ENCODE data around the gene CLIC3.
"Not testable (repeated sequence)": the region's sequence is repeated elsewhere in the genome, so short reads cannot be mapped to it uniquely, and the experiment has no call there.

CLIC3 gene, protein sequence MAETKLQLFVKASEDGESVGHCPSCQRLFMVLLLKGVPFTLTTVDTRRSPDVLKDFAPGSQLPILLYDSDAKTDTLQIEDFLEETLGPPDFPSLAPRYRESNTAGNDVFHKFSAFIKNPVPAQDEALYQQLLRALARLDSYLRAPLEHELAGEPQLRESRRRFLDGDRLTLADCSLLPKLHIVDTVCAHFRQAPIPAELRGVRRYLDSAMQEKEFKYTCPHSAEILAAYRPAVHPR

GRCh38 chr9:136996361-136997292 is at the start of gene CLIC3:
Gene CLIC3 (minus strand): TSS chr9:136996568. CDS start chr9:136996543, 25 bp downstream.
- DNase-seq = no peak

DNA sequence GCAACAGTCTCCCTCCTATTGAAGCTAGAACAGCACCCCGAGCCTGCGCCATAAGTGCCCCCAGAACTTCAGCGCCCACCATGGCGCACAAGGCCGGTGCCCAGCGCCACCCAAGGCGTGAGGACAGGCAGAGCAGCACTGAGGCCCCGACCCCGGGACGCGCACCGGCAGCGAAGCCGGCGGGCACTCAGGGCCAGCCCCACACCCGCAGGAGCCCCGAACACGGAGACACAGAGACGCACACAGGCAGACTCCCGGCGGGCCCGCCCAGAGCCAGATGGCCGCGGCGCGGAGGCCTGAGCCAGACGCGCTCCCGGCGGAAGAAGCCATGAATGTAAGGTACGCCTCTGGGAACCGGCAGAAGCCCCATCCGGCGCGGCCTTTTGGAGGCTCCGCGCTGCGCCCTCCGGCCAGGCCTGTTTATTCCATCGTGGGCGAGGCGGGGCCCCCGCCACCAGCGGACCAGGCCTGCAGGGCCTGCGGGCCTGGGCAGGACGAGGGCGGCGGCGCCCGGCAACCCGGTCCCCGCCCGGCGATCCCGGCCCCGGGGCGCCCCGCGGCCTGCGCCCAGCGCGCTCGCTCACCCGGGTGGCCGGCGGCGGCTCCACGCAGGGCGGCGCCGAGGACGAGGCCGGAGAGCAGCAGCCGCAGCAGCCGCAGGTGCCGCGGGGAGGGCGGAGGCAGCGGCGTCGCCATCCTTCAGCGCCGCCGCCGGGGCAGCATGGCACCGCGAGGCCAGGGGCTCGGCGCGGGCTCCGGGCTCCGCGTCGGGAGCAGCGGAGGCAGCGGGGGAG is 49.1 kb upstream of the CLIC3 start:
- no peak for DNase-seq

GRCh38 chr9:137044502-137045177 is 48.3 kb upstream of the CLIC3 start:
- no peak for DNase-seq

DNA sequence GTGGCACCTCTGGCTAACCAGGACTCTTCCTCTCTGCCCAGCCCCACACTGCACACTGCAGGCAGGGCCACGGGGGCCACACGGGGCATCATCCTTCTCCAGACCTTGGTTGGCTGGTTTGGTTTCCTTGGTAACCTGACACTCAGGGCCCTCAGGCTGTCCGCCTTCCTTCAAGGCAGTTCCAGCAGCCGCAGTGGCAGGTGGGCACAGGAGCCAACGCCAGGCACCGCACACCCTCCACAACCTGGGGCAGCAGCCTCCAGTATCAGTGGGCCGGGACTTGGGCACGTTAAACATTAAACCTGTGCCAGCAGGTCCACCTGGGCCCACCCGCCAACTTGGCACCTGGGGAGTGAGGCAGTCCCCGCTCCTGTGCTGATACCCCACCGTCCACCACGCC is 47.7 kb upstream of the CLIC3 start:
- DNase-seq = no peak

DNA sequence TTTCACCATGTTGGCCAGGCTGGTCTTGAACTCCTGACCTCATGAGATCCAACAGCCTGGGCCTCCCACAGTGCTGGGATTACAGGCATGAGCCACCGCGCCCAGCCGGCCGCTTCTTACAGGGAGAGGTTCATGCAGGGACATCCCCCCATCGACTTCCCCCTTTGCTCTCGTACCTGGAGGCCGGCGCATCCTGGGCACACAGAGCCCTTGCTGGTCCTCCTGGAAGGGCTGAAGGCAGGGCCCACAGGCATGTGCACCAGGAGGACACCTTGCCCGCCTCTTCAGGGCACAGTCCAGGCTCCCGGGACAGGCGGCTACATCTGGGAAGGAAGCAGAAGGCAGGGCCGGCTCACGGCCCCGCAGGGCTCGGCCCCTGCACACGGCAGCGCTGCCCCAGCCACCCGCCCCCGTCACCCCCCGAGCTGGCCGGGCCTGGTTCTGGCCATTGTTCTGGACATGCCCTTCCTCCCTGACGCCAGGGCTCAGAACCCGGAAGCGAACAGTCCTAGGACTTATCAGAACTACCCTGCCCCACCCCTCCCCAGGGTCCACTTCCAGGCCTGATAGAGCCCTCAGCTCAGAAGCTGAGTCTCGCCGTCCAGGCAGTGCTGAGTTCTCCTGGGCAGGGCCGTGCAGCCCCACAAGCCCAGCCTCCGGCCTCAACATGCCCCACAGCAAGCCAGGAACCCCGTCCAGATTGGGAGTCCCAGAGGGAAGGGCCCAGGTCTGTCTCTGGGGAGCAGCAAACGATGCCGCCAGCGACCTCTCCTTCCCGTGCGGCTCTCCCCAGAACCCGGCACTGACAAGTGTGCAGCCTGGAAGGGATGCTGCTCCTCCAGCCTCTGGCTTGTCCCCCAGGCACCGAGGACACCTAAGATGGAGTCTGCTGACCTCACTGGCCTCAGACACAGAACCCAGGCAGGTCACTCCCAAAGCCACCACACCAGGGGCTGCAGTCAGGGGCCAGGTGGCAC is 46.7 kb upstream of the CLIC3 start:
- DNase-seq = no peak

- no peak for DNase-seq
Measured at GRCh38 chr9:137041124-137041523, 44.8 kb upstream of the CLIC3 start.

DNA sequence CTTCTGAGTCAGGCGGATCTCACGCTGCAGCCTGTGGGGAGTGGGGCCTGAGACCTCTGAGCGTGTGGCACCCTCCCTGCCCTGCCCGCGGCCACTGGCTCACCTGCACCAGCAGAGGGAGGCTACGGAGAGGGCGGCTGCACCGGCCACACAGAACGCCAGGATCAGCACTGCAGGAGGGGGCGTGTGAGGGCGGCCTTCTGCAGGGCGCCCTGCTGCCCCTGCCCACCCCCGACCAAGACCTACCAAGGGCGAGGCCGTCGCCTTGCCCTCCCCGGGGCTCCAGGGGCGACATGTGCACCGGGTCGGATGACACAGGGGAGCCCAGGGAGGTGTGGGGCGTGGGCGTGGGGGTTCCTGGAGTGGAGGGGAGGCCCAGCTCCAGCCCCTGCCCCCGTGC is 44.2 kb upstream of the CLIC3 start:
- DNase-seq = no peak

DNA sequence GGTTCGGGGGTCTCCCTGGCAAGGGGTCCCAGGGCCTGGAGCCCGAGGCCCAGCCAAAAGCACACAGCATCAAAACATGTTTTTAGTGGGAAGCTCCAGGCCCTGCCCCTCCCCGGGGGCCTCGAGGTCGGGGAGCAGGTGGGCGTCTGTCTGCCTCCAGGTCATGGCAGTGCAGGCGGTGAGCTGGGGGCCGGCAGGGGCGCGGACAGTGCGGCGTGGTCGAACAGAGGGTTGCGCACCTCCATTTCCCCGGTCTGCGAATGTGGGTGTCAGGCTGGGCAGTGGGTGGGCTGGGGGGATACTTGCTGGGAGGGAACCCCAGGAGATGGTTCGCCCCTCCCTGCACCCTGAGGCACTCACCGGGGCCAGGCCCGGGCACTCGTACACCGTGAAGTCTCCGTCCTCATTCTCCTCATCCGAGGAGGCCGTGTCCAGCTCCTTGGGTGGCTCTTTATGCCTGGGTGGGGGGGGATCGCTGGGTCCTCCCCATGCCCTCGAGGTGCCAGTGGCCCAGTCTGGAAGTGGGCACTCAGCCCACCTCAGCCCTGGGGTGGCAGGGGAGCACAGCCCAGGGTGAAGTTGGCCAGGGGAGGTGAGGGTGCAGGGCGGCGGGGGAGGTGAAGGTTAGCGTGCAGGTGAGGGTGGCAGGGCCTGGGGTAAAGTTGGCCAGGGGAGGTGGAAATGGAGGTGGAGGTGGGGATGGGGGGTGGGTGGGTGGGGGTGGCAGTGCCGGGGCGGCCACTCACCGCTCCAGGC is 43.4 kb upstream of the CLIC3 start:
- no peak for DNase-seq

- no peak for DNase-seq
Measured at GRCh38 chr9:137038916-137039315, 42.5 kb upstream of the CLIC3 start.

GRCh38 chr9:137037483-137037882 is 41.1 kb upstream of the CLIC3 start:
- DNase-seq = no peak

DNA sequence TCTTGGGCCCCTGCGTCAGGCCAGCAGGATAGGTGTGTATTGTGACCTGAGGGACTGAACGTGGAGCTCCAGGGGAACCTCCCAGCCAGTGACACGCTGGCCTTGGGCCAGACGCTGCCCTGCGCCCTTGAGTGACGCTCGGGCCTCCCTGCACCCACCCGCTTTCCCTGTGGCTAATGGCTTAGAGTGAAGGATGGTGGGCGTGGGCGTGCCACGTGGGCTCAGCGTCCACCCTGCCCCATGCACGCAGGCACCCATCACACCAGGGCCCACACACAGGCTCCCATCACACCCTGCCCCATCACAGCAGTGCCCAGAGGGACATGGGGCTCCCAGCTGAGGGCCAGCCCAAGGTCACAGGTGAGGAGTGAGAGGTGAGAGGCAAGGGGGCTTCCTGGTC is 40.7 kb upstream of the CLIC3 start:
- DNase-seq = no peak

DNA sequence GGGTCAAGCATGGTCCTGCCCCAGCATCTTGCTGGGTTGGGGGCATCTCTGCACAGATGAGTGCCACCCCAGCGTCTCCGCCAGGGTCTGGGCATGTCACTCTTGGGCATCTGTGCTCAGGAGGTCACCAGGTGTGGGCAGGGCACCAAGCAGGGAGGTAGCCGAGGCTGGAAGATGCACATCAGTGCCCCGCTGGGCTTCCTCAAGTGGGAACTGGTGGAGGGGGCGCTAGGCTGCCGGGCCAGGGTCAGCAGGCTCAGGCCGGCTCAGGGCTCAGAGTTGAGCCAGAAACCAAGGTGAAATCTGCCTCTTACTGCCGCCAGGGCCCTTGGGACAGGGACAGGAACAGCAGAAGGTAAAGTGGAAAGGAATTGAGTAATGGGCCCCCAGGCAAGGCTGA is 39.6 kb upstream of the CLIC3 start:
- no peak for DNase-seq

- DNase-seq = no peak
Measured at GRCh38 chr9:137035507-137035834, 39.1 kb upstream of the CLIC3 start.

DNA sequence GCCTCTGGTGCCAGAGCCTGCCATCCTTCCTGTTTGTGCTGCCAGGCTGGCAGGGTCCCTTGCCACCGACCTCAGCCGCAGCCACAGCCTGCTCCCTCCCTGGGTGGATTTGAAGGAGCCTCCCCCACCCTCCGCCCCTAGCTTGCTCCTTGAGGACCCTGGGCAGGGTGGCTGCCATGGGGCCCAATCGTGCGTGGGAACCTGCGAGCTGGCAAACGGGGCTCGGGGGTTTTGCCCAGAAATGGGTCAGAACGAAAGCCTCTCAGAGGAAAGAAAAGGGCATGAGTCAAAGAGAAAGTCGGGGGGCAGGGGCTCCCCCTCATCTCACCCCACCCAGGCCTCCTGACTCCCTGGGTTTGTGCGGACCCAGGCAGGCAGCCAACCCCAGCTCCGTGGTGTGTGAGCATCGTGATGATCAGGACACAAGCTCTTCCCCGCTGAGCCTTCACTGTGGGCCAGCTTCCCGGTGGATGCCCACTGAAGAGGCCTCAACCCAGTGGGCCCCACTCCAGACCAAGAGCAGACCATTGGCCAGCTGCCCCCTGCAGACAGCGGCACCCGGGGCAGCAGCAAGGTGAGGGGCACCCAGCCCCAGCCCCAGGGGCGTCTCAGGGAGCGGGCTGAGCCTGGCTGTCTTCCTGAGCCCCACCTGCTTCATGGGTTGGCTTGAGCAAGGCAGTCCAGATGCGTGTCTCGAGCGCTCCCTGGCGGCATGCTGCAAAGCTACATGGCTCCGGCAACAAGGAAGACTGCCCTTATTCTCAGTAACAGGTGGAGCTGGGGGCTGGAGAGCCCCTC is 38.5 kb upstream of the CLIC3 start:
- peak; percentile 35 for DNase-seq

- DNase-seq = no peak
Measured at GRCh38 chr9:137034039-137034708, 37.8 kb upstream of the CLIC3 start.

- not testable (repeated sequence) for DNase-seq
Measured at GRCh38 chr9:137033481-137033880, 37.1 kb upstream of the CLIC3 start.

- no peak for DNase-seq
Measured at GRCh38 chr9:137032858-137033257, 36.5 kb upstream of the CLIC3 start.

DNA sequence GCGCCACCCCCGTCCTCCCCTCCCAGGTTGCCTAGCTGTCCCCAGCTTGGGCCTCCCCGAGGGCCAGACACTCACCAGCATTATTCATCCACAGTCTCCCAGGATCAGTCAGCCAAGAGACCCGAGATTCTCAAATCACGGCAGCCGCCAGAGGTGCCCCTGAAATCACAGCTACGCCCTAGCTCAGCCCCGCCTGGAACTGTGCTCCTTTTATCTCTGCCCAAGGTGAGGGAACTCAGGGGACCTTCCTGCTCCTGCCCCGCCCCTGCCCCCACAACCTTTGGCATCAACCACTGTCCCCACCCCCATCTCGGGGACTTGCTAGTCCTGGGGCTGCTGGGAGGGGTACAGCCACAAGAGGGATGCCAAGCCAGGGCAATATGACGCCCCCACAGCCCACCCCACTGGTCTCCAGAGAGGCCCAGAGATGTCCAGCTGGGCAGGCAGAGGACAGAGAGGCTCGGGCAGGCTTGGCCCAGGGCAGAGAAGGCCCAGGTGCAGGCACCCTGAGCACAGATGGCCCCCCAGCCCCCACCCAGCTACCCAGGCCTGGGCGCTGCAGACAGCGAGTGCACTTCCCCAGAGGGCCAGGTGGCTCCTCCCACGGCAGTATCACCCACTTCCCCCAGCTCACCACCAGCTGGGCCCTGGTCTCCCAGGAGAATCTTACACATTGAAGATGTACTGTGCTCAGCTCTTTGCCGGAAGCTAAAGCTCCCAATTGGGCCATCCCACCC is 35.7 kb upstream of the CLIC3 start, which contains the start of gene FUT7:
TSS of gene FUT7 (minus strand) at position 185 of the 737 bp plus-strand sequence. CDS start at position 88, 97 bp downstream.
- DNase-seq = no peak
